ENCODE measurements around the gene CAMTA1.

The CAMTA1 gene

DNA sequence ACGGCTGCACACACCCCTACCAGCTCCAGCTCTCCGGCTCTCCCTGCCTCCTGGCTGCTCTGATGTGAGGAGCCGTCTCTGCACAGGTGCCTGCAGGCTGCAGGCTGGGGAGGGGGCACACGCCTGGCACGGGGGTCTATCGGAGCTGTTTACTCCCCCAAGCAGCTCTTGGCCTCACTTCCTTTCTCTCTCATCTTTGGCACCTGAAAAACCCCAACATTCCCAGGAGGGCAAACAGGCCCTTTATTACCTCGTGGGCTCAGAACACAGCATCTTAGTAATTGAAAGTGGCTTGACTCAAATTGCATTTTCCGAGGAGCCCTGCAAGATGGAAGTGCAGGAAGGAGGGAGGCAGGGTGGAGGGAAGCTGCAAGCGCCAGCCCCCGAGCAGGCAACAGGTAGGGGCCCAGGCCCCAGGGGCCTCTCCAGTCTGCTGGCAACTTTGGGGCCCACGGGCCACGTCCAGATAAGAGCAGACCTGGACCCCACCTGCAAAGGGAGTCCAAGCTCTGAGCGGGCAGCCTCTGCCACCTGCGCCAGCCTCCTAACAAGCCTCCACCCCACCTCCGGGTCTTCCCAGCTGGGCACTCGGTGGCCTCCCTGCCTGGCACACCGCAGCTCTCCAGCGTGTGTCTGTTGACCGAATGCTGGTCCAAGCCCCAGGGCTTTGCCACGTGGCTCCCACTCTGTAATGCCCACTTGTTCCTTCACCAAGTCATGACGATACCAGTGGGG, 722.2 kb downstream of the CAMTA1 start (continued):
- TF ChIP-seq, protein P1, sequence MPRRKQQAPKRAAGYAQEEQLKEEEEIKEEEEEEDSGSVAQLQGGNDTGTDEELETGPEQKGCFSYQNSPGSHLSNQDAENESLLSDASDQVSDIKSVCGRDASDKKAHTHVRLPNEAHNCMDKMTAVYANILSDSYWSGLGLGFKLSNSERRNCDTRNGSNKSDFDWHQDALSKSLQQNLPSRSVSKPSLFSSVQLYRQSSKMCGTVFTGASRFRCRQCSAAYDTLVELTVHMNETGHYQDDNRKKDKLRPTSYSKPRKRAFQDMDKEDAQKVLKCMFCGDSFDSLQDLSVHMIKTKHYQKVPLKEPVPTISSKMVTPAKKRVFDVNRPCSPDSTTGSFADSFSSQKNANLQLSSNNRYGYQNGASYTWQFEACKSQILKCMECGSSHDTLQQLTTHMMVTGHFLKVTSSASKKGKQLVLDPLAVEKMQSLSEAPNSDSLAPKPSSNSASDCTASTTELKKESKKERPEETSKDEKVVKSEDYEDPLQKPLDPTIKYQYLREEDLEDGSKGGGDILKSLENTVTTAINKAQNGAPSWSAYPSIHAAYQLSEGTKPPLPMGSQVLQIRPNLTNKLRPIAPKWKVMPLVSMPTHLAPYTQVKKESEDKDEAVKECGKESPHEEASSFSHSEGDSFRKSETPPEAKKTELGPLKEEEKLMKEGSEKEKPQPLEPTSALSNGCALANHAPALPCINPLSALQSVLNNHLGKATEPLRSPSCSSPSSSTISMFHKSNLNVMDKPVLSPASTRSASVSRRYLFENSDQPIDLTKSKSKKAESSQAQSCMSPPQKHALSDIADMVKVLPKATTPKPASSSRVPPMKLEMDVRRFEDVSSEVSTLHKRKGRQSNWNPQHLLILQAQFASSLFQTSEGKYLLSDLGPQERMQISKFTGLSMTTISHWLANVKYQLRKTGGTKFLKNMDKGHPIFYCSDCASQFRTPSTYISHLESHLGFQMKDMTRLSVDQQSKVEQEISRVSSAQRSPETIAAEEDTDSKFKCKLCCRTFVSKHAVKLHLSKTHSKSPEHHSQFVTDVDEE (CRISPR knock-in tag; IDR thresholded peaks at IDR 0.05), result no peak
- TF ChIP-seq, protein P2, sequence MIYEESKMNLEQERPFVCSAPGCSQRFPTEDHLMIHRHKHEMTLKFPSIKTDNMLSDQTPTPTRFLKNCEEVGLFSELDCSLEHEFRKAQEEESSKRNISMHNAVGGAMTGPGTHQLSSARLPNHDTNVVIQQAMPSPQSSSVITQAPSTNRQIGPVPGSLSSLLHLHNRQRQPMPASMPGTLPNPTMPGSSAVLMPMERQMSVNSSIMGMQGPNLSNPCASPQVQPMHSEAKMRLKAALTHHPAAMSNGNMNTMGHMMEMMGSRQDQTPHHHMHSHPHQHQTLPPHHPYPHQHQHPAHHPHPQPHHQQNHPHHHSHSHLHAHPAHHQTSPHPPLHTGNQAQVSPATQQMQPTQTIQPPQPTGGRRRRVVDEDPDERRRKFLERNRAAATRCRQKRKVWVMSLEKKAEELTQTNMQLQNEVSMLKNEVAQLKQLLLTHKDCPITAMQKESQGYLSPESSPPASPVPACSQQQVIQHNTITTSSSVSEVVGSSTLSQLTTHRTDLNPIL (CRISPR knock-in tag; IDR thresholded peaks at IDR 0.05; ENCODE audit: low read depth), result no peak
- TF ChIP-seq CSDC2 (CRISPR knock-in tag; IDR thresholded peaks at IDR 0.05) (no peak), ZFP30 (CRISPR knock-in tag; IDR thresholded peaks at IDR 0.05) (no peak)

DNA sequence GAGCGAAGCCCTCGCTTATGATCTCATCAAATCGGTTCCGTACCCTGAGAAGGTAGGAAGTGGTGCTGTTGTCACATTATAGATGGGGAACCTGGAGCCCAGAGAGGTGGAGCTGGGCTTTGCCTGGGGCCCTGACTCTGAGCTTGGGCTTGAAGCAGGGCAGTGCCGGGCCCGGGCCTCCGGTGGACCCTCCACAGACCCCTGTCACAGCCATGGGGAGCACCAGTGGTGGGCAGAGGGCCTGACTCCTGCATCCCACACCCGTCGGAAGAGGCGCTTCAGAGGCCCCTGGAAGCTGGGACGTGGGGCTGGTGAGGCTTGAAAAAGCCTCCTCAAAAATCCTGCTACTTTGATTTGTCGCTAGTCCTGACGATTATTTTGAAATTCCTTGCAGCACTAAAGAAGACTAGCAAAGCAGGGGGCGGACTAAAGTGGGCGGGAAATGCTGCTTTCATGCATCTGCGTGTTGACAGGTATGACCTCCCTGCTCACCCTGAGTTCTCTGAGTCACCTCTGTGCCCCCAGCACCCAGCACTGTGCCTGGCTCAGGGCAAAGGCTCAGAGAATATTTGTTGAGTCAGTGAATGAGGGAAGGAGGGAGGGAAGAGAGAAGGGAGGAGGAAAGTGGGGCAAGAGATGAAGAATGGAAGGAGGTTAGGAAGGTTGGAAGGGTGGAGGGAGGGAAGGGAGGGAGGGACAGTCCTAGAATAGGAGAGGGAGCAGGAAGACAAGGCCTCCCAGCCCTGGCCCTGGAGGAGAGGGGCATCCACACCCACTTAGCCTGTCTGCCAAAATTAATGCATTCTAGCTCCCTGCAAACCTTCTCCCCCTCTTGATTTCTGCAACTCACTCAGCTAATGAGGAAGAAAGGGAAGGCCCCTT, 723.0 kb downstream of the CAMTA1 start:
- ATAC-seq, result no peak; the same call in 2 of the 3 replicates
- TF ChIP-seq, protein P3, sequence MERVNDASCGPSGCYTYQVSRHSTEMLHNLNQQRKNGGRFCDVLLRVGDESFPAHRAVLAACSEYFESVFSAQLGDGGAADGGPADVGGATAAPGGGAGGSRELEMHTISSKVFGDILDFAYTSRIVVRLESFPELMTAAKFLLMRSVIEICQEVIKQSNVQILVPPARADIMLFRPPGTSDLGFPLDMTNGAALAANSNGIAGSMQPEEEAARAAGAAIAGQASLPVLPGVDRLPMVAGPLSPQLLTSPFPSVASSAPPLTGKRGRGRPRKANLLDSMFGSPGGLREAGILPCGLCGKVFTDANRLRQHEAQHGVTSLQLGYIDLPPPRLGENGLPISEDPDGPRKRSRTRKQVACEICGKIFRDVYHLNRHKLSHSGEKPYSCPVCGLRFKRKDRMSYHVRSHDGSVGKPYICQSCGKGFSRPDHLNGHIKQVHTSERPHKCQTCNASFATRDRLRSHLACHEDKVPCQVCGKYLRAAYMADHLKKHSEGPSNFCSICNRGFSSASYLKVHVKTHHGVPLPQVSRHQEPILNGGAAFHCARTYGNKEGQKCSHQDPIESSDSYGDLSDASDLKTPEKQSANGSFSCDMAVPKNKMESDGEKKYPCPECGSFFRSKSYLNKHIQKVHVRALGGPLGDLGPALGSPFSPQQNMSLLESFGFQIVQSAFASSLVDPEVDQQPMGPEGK (CRISPR knock-in tag; IDR thresholded peaks at IDR 0.05; ENCODE audit: borderline replicate concordance), result no peak
- no peak for TF ChIP-seq RARB (CRISPR knock-in tag; IDR thresholded peaks at IDR 0.05)
- TF ChIP-seq GLIS3 (CRISPR knock-in tag; IDR thresholded peaks at IDR 0.05), result no peak
- no peak for TF ChIP-seq ZFP3 (CRISPR knock-in tag; IDR thresholded peaks at IDR 0.05)
- TF ChIP-seq TOX (CRISPR knock-in tag; IDR thresholded peaks at IDR 0.05; ENCODE audit: borderline replicate concordance), result no peak
- TF ChIP-seq CSDC2 (CRISPR knock-in tag; IDR thresholded peaks at IDR 0.05), result no peak
- no peak for TF ChIP-seq ISL1 (CRISPR knock-in tag; IDR thresholded peaks at IDR 0.05)
- TF ChIP-seq ZC3H10 (CRISPR knock-in tag; IDR thresholded peaks at IDR 0.05), result no peak
- no peak for TF ChIP-seq SNAI2 (CRISPR knock-in tag; IDR thresholded peaks at IDR 0.05)
- no peak for TF ChIP-seq BACH2 (CRISPR knock-in tag; IDR thresholded peaks at IDR 0.05; ENCODE audit: borderline replicate concordance)
- no peak for TF ChIP-seq PPARA (CRISPR knock-in tag; IDR thresholded peaks at IDR 0.05; ENCODE audit: borderline replicate concordance)
- TF ChIP-seq ARNTL (CRISPR knock-in tag; IDR thresholded peaks at IDR 0.05; ENCODE audit: borderline replicate concordance, low read depth), result no peak
- TF ChIP-seq, protein P1 (CRISPR knock-in tag; IDR thresholded peaks at IDR 0.05), result no peak
- no peak for TF ChIP-seq ZNF565 (CRISPR knock-in tag; conservative IDR thresholded peaks at IDR 0.05; ENCODE audit: low read depth)

DNA sequence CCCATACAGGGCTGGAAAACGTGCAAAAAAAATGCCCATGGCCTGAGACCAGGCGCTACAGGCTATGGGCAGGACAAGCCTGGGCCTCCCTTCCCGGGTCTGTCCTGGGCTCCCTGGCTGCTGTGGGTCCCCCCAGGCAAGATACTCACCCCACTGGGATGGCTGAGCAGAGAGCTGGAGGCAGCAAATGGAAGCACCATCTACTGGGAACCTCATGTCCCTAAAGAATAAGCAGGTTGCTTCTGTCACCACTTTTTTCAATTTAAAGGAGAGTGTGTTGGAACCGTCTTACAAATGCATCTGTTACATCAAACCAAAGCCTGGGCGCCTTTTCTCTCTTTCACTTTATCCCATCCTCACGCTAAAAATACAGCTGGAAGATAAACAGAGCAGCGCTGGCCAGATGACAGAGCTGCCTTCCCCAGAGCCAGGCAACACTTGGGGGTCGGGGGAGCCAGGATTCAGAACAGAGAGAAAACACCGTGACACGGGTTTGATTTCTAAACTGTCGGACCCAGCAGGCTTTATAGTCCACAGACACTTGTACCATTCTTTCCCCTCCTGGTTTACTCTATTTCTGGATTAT, 723.8 kb downstream of the CAMTA1 start:
- TF ChIP-seq ESRRG (CRISPR knock-in tag; IDR thresholded peaks at IDR 0.05) (no peak), GLIS3 (CRISPR knock-in tag; IDR thresholded peaks at IDR 0.05) (no peak), BACH2 (CRISPR knock-in tag; IDR thresholded peaks at IDR 0.05; ENCODE audit: borderline replicate concordance) (no peak), TCF4 (CRISPR knock-in tag; IDR thresholded peaks at IDR 0.05; ENCODE audit: borderline replicate concordance) (no peak), CSDC2 (CRISPR knock-in tag; IDR thresholded peaks at IDR 0.05) (no peak), ZNF565 (CRISPR knock-in tag; conservative IDR thresholded peaks at IDR 0.05; ENCODE audit: low read depth) (no peak), ARNTL (CRISPR knock-in tag; IDR thresholded peaks at IDR 0.05; ENCODE audit: borderline replicate concordance, low read depth) (no peak), TOX (CRISPR knock-in tag; IDR thresholded peaks at IDR 0.05; ENCODE audit: borderline replicate concordance) (no peak), ZNF70 (CRISPR knock-in tag; IDR thresholded peaks at IDR 0.05) (no peak)
- TF ChIP-seq, protein P1 (CRISPR knock-in tag; IDR thresholded peaks at IDR 0.05), result no peak
- TF ChIP-seq, protein P4, sequence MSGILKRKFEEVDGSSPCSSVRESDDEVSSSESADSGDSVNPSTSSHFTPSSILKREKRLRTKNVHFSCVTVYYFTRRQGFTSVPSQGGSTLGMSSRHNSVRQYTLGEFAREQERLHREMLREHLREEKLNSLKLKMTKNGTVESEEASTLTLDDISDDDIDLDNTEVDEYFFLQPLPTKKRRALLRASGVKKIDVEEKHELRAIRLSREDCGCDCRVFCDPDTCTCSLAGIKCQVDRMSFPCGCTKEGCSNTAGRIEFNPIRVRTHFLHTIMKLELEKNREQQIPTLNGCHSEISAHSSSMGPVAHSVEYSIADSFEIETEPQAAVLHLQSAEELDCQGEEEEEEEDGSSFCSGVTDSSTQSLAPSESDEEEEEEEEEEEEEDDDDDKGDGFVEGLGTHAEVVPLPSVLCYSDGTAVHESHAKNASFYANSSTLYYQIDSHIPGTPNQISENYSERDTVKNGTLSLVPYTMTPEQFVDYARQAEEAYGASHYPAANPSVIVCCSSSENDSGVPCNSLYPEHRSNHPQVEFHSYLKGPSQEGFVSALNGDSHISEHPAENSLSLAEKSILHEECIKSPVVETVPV (CRISPR knock-in tag; IDR thresholded peaks at IDR 0.05), result no peak
- no peak for ATAC-seq
